PC-3 (cell line): ENCODE results near the gene TPRN. TPM values are rescaled to one million over a fixed set of nuclear protein-coding genes. Genes with fewer than 3 reads are reported as not detected.
A peak's percentile ranks its signal among the peaks of the same experiment; 100 is the strongest.

ENCODE experiments used
- ATAC-seq: fragments of 200-7000 bp; cut with Tn5 transposase; 2 replicates; pipeline ENCODE4 v1.9.1; 2020; ENCODE audit warnings: mild to moderate bottlenecking, moderate library complexity
- BruUV-seq: library from RNA; stranded (reverse); fragments of 400-500 nt; replicated peaks from 2 replicates; lab custom pipeline; 2021; lab: Mats Ljungman, UMichigan
- CTCF ChIA-PET: fragments of 300-600 bp; sonication (Branson Sonifier 250); formaldehyde crosslinking; loops from one replicate; lab custom pipeline; 2022; ENCODE audit warnings: antibody characterized with exemption; lab: Charles Lee
- POLR2A ChIA-PET: fragments of 300-600 bp; sonication (Branson Sonifier 250); formaldehyde crosslinking; loops from one replicate; lab custom pipeline; 2022; ENCODE audit warnings: antibody characterized with exemption; ENCODE audit not compliant: unreplicated experiment; lab: Charles Lee
- DNase-seq: peaks from one replicate; pipeline ENCODE4 v3.0.0-alpha.2; 2015
- H2AFZ ChIP-seq: fragments of 300-600 bp; sonication (generic); 2 replicates; pipeline ENCODE4 v1.6.0; 2016; ENCODE audit warnings: antibody characterized with exemption, low read length
- H3F3A ChIP-seq: fragments of 300-600 bp; sonication (generic); one replicate; pipeline ENCODE4 v1.6.0; 2017; ENCODE audit warnings: antibody characterized with exemption, low read length, control low read depth, mild to moderate bottlenecking; ENCODE audit not compliant: unreplicated experiment
- H3K27ac ChIP-seq: fragments of 300-600 bp; sonication (generic); 2 replicates; pipeline ENCODE4 v1.5.1; 2016; ENCODE audit warnings: mild to moderate bottlenecking, low read length
- H3K27me3 ChIP-seq: fragments of 300-600 bp; sonication (generic); 2 replicates; pipeline ENCODE4 v1.6.1; 2016; ENCODE audit warnings: low read length, mixed read lengths
- H3K36me3 ChIP-seq: fragments of 300-600 bp; sonication (generic); 2 replicates; pipeline ENCODE4 v1.6.1; 2016; ENCODE audit warnings: low read depth, mixed run types, low read length, mixed read lengths
- H3K4me1 ChIP-seq: fragments of 300-600 bp; sonication (generic); 2 replicates; pipeline ENCODE4 v1.5.1; 2016; ENCODE audit warnings: low read length; ENCODE audit not compliant: insufficient read depth
- H3K4me2 ChIP-seq: fragments of 300-600 bp; sonication (generic); 2 replicates; pipeline ENCODE4 v1.6.0; 2016; ENCODE audit warnings: low read length
- H3K4me3 ChIP-seq: fragments of 300-600 bp; sonication (generic); 2 replicates; pipeline ENCODE4 v1.5.1; 2016; ENCODE audit warnings: mild to moderate bottlenecking, low read length, mixed read lengths
- H3K79me2 ChIP-seq: fragments of 300-600 bp; sonication (generic); 2 replicates; pipeline ENCODE4 v1.6.1; 2017; ENCODE audit warnings: low read length, mixed read lengths
- H3K9ac ChIP-seq: fragments of 300-600 bp; sonication (generic); 2 replicates; pipeline ENCODE4 v1.6.0; 2016; ENCODE audit warnings: mild to moderate bottlenecking, low read length
- H3K9me2 ChIP-seq: fragments of 300-600 bp; sonication (generic); replicated peaks from 2 replicates; pipeline ENCODE4 v1.6.1; 2016; ENCODE audit warnings: mixed run types, low read length, mixed read lengths
- H3K9me3 ChIP-seq: fragments of 300-600 bp; sonication (generic); 2 replicates; pipeline ENCODE4 v1.6.1; 2016; ENCODE audit warnings: low read length, mixed read lengths
- H4K20me1 ChIP-seq: fragments of 300-600 bp; sonication (generic); 2 replicates; pipeline ENCODE4 v1.6.1; 2016; ENCODE audit warnings: low read length, mixed read lengths
- EZH2 ChIP-seq: fragments of 300-600 bp; sonication (generic); IDR thresholded peaks from one replicate; pipeline ENCODE4 v1.6.1; 2017; ENCODE audit warnings: antibody characterized with exemption, mild to moderate bottlenecking, low read length; ENCODE audit not compliant: unreplicated experiment
- EZH2phosphoT487 ChIP-seq: fragments of 300-600 bp; sonication (generic); IDR thresholded peaks from 2 replicates; pipeline ENCODE4 v1.6.1; 2018; ENCODE audit warnings: mild to moderate bottlenecking, antibody characterized with exemption, low read length, borderline replicate concordance
- intact Hi-C: fragments of 100-400 bp; cut with micrococcal nuclease; formaldehyde crosslinking; loops from 2 replicates; pipeline ENCODE4 v1.9.0; 2023
- total RNA-seq: library from RNA; depleted of rRNA; stranded (reverse); fragments of >200 nt; gene quantifications from 2 replicates; pipeline ENCODE4 v1.2.3, GENCODE V29; 2014
- TF ChIP-seq, protein P1 (sequence below): fragments of 300-600 bp; sonication (generic); conservative IDR thresholded peaks from 2 replicates; pipeline ENCODE4 v1.5.1; 2017; ENCODE audit warnings: antibody characterized with exemption, low read depth, mild to moderate bottlenecking, low read length

The TPRN gene
- total RNA-seq, 1 experiment from 2014 or later, result 11.3 TPM

- Histone ChIP-seq H2AFZ (0 out of 2 replicates have a peak overlapping the region, but pooled peaks have one; percentile 74), H3K27ac (no peak overlapping the region)
- intact Hi-C loops, result no loop called here
These were observed 4.2 kb upstream of the TPRN start for GRCh38 chr9:137204731-137205125.

DNA sequence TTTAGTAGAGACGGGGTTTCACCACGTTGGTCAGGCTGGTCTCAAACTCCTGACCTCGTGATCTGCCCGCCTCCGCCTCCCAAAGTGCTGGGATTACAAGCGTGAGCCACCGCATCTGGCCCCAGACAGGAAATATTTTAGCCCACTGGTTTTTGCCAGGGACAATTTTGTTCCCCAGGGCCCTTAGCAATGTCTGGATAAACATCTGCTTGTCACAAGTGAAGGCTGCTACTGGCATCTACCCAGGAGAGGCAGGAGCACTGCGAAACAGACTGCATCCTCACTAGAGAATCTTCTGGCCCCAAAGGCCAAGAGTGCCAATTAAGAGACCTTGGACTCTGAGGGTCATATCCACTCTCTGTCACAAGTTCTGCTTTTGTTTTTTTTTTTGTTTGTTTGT lies 2.4 kb upstream of the TPRN start:
- H3F3A ChIP-seq, result no peaks in the 10 kb centered on the region
- CTCF ChIA-PET, result interaction anchor here (0.6 kb wide), 1 partner anchor 73 kb away, joined by 3 read pairs; no protein-coding TSS in a partner anchor
- 0 out of 2 replicates have a peak overlapping the region, but pooled peaks have one; percentile 19 for H3K4me2 ChIP-seq
- no TSS peak for BruUV-seq
- no peaks in the 10 kb centered on the region for H3K36me3 ChIP-seq
- DNase-seq (no peak), ATAC-seq (no peak)
- peaks cover 65% of the 10 kb centered on the region for H3K79me2 ChIP-seq
- TF ChIP-seq, protein P1, sequence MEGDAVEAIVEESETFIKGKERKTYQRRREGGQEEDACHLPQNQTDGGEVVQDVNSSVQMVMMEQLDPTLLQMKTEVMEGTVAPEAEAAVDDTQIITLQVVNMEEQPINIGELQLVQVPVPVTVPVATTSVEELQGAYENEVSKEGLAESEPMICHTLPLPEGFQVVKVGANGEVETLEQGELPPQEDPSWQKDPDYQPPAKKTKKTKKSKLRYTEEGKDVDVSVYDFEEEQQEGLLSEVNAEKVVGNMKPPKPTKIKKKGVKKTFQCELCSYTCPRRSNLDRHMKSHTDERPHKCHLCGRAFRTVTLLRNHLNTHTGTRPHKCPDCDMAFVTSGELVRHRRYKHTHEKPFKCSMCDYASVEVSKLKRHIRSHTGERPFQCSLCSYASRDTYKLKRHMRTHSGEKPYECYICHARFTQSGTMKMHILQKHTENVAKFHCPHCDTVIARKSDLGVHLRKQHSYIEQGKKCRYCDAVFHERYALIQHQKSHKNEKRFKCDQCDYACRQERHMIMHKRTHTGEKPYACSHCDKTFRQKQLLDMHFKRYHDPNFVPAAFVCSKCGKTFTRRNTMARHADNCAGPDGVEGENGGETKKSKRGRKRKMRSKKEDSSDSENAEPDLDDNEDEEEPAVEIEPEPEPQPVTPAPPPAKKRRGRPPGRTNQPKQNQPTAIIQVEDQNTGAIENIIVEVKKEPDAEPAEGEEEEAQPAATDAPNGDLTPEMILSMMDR, result no peak
- no peak for TF ChIP-seq EZH2
- no peak for TF ChIP-seq EZH2phosphoT487
- peaks cover 40% of the 10 kb centered on the region for H3K4me1 ChIP-seq
- peaks cover 14% of the 10 kb centered on the region; the same call in 1 of the 2 replicates for H4K20me1 ChIP-seq
- H3K4me3 ChIP-seq, result no peak overlapping the region
- no peaks in the 10 kb centered on the region for H3K9me2 ChIP-seq
- H3K9me3 ChIP-seq, result no peaks in the 10 kb centered on the region
- no peak overlapping the region for H3K27ac ChIP-seq
- intact Hi-C loops, result no loop called here
- POLR2A ChIA-PET, result interaction anchor here (0.6 kb wide), 1 partner anchor 103 kb away, joined by 3 read pairs; no protein-coding TSS in a partner anchor
- H3K9ac ChIP-seq, result no peak overlapping the region
- H2AFZ ChIP-seq, result no peak overlapping the region
- H3K27me3 ChIP-seq, result no peaks in the 10 kb centered on the region

More at GRCh38 chr9:137204731-137205125, 4.2 kb upstream of the TPRN start:
- DNase-seq (no peak), ATAC-seq (no peak)
- Histone ChIP-seq H3K27me3 (no peaks in the 10 kb centered on the region), H3K9me2 (no peaks in the 10 kb centered on the region), H3K79me2 (peaks cover 58% of the 10 kb centered on the region), H3K9ac (peak overlapping the region; percentile 99), H4K20me1 (no peaks in the 10 kb centered on the region), H3K36me3 (no peaks in the 10 kb centered on the region), H3K4me1 (peaks cover 24% of the 10 kb centered on the region), H3F3A (no peaks in the 10 kb centered on the region), H3K9me3 (no peaks in the 10 kb centered on the region), H3K4me2 (peak overlapping the region; percentile 98), H3K4me3 (peak overlapping the region; percentile 99)
- no TSS peak for BruUV-seq
- TF ChIP-seq EZH2phosphoT487 (no peak), EZH2 (no peak)
- TF ChIP-seq, protein P1, result no peak
- CTCF ChIA-PET, result no interaction called here
- POLR2A ChIA-PET, result no interaction called here

DNA sequence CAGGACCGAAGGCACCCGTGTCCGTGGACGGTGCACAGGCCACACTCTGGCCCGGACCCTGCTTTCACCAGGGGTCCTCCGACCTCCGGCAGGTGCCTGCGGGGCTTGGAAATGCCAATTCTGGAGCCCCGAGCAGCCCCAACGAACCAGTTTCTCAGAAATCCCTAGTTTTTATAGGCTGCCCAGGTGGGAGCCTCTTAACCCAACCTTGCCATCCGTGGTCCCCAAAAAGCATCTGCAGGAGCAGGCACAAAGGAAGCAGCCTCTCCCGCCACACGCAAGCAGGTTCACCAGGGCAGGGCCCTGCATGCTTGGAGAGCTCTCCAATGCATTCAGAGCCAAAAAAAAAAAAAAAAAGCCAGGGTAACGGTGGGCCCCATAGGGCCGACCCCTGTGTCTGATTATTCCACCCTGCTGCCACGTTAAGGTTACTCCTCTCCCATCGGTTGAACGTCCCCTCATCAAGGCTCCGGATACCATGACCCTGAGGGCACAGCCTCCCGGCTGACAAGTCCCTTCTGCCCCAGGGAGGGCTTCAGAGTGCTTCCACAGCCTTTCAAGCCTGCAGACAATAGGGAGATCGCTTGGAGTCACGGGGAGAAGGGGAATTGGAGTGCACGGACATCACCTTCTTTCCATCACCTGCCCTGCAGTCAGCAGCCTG lies 796 bp upstream of the TPRN start:
- intact Hi-C loops, result no loop called here
- H3K4me1 ChIP-seq, result peaks cover 38% of the 10 kb centered on the region
- peak overlapping the region; percentile 83 for H3K4me3 ChIP-seq
- TSS peak; percentile 34 for BruUV-seq
- TF ChIP-seq, protein P1, result no peak
- no peak for TF ChIP-seq EZH2
- TF ChIP-seq EZH2phosphoT487, result no peak
- CTCF ChIA-PET, result no interaction called here
- no peaks in the 10 kb centered on the region for H3K27me3 ChIP-seq
- POLR2A ChIA-PET, result interaction anchor here (0.5 kb wide), 1 partner anchor 41 kb away, joined by 3 read pairs; no protein-coding TSS in a partner anchor
- peak overlapping the region; percentile 73 for H2AFZ ChIP-seq
- ATAC-seq, result peak; percentile 2; the same call in 1 of the 2 replicates
- no peaks in the 10 kb centered on the region for H3K9me3 ChIP-seq
- no peak for DNase-seq
- no peaks in the 10 kb centered on the region for H3K36me3 ChIP-seq
- H3K27ac ChIP-seq, result peak overlapping the region; percentile 25; the same call in 1 of the 2 replicates
- H3K79me2 ChIP-seq, result peaks cover 60% of the 10 kb centered on the region
- H4K20me1 ChIP-seq, result peaks cover 14% of the 10 kb centered on the region; the same call in 1 of the 2 replicates
- peak overlapping the region; percentile 74 for H3K9ac ChIP-seq
- no peaks in the 10 kb centered on the region for H3F3A ChIP-seq
- H3K9me2 ChIP-seq, result no peaks in the 10 kb centered on the region
- H3K4me2 ChIP-seq, result peak overlapping the region; percentile 99
